NCI-H128 (cell line): ENCODE data around the gene RPS6KA1.

Experiments used
- DNase-seq: peaks from one replicate; lab custom pipeline; 2025; ENCODE audit not compliant: unreplicated experiment; lab: John Stamatoyannopoulos, UW

RPS6KA1 gene

GRCh38 chr1:26530895-26531598 is 1.5 kb downstream of the RPS6KA1 start:
- DNase-seq = peak; percentile 23

- DNase-seq = peak; percentile 23
These were observed 2.1 kb downstream of the RPS6KA1 start for GRCh38 chr1:26531651-26532131.

- no peak for DNase-seq
These were observed 4.5 kb downstream of the RPS6KA1 start for GRCh38 chr1:26533951-26534509.

GRCh38 chr1:26535201-26535600 is 5.6 kb downstream of the RPS6KA1 start:
- DNase-seq = no peak

GRCh38 chr1:26536081-26536480 is 6.5 kb downstream of the RPS6KA1 start:
- no peak for DNase-seq

DNA sequence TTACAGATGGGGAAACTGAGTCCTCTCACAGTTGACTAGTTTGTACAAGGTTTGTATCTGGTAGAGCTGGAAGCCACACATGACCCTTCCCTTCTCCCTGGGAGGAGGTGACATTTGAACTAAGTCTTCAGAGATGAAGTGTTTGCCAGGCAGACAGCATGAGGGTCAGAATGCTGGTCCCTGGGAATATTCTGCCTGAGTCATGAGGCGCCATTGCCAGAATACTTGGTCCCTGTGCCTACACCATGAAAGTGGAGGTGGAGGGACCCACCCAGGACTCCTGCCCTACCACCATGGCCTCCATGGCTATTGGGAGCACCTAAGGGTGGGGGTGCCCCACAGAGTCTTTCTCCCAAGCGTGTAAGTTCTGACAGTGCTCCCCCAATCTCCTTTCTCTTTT is 7.0 kb downstream of the RPS6KA1 start:
- DNase-seq = no peak

GRCh38 chr1:26537951-26538352 is 8.4 kb downstream of the RPS6KA1 start:
- DNase-seq = no peak

DNA sequence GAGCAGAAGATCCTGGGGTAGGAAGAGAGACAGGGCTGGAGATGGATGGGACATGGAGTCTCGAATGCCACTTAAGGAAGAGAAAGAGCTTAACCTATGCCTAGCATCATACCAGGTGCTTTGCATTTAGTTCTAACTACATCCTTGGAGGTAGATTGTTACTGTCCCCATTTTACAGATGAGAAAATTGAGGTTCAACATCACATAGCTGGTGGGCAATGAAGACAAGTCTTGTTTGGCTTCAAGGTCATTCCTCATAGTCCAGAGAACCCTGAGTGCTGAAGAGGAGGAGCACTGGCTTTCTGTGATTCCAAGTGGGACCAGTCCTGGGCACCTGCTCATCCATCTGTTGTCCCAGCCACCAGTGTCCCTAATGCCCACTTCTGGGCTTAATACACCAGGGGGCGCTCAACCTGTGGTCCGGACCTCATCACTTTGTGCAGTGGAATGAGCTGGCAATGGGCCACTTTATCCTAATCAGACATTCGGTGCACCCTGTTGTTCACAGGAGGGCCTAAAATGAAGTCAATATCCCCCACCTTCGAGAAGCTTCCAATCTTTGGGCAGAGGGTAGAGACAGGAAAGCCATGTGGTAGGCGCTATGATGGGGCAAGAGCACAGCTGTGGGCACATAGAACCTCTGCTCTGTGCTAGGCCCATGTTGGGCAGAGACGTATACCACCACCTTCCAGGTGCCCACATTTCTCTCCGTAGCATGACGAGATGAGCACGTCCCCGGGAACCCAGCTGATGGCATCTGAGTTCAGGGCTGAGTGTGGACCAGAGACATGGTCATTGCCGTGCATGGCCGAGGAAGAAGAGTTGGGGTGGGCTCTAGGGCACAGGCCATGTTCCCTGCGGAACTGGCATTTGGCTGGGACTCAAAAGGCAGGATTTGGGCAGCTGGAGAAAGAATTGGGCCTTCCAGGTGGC is 9.2 kb downstream of the RPS6KA1 start:
- no peak for DNase-seq

- no peak for DNase-seq
These were observed 10.2 kb downstream of the RPS6KA1 start for GRCh38 chr1:26539722-26540121.

DNA sequence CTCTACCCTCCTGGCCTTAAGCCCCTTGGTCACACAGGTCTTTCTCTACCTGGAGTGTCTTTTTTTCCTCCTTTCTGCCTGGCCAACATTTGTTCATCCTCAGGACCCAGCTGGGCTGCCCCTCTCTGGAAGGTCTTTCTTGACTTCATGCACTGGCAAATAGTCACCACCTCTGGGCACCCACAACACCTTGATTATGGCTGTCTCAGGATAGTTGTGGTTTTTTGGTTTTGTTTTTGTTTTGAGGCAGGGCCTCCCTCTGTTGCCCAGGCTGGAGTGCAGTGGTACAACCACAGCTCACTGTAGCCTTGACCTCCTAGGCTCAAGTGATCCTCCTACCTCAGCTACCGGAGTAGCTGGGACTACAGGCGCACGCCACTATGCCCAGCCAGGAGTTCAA is 10.8 kb downstream of the RPS6KA1 start:
- DNase-seq = no peak

- no peak for DNase-seq
These were observed 11.9 kb downstream of the RPS6KA1 start for GRCh38 chr1:26541431-26541815.

GRCh38 chr1:26541816-26542711 is 12.5 kb downstream of the RPS6KA1 start:
- DNase-seq = no peak

- DNase-seq = no peak
These were observed 13.3 kb downstream of the RPS6KA1 start for GRCh38 chr1:26542771-26543451.

DNA sequence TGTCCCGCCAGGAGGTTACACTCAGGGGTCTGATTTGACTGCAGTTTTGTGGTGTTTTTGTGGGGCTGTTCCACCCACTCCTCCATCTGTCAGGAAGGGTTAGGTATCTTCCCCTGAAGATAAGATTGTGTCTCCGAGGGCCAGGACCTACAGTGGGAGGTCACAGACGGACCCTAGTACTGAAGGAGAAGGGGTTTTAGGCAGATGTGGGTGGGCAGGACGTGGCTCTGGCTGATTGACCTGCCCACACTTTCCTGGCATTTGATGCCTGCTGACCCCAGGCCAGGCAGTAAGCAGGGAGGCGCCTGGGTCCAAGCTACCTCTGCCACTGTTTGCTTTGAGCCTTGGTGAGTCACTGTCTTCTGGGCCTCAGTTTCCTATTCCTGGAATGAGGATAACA is 13.9 kb downstream of the RPS6KA1 start:
- DNase-seq = no peak

GRCh38 chr1:26544126-26544525 is 14.6 kb downstream of the RPS6KA1 start:
- no peak for DNase-seq

- DNase-seq = no peak
These were observed 16.4 kb downstream of the RPS6KA1 start for GRCh38 chr1:26545969-26546323.

DNA sequence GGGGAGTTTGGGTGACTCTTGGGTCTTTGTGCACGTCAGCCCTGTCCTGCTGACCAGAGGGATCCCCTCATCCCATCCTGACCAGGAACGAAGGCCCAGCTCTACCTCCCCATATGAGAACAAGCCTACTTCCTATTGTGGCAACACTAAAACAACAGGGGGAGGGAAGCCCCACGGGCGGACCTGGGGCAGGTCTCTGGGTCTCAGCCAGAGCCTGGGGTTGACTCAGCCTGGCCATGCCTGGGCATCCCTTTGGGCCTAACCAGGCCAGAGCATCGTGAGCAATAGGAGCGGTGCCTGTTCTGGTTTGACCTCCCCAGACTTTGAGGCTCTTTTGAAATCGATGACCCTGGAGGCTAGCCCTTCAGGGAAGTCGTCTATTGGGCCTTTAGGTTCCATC is 16.8 kb downstream of the RPS6KA1 start:
- DNase-seq = no peak

DNA sequence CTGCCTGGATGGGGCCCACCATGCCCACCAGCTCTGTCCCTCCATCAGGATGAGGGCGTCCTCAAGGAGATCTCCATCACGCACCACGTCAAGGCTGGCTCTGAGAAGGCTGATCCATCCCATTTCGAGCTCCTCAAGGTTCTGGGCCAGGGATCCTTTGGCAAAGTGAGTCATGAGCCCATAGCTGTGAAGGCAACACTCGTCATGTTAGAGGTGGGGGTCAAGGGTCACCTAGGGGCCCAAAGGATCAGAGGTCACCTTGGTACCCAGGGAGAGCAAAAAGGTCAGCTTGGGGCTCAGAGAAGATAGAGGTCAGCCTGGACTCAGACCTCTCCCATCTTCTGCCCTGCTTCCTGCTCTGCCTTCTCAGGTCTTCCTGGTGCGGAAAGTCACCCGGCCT is 17.3 kb downstream of the RPS6KA1 start:
- DNase-seq = no peak

DNA sequence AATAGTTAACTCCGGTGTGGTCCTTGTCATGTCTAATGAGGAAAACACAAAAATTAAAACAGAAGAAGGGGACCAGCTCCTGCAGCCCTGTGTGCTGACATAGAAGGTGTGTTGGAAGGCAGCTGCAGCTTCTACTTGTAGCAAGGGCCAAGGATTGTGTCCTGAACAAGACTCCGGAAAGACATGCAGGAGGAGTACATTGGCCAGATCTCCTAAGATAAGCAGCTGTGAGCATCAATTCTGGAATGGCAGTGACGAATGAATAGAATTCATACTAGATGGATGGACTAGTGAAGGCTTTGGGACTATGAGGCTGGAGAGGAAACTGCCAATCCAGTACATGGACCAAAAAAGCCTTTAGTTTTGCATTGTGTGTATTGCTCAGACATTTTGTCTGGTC is 19.3 kb downstream of the RPS6KA1 start:
- no peak for DNase-seq

GRCh38 chr1:26550946-26551345 is 21.4 kb downstream of the RPS6KA1 start:
- no peak for DNase-seq
